SK-N-SH treated with all-trans-retinoic acid at 6 μM for 48 hours (cell line): ENCODE data around the gene SERPINB6.
A peak's percentile ranks its signal among the peaks of the same experiment; 100 is the strongest.
"Not testable (repeated sequence)": the region's sequence is repeated elsewhere in the genome, so short reads cannot be mapped to it uniquely, and the experiment has no call there.

ENCODE experiments used
- ATAC-seq: fragments of 200-7000 bp; cut with Tn5 transposase; 3 replicates; pipeline ENCODE4 v1.9.1; 2020; ENCODE audit warnings: mild to moderate bottlenecking, moderate library complexity
- BACH2 ChIP-seq: fragments of 250-450 bp; sonication (Bioruptor Pico); IDR thresholded peaks from 2 replicates; pipeline ENCODE4 v1.9.0; 2021; ENCODE audit warnings: mild to moderate bottlenecking, borderline replicate concordance
- CSDC2 ChIP-seq: fragments of 250-450 bp; sonication (Bioruptor Pico); IDR thresholded peaks from 2 replicates; pipeline ENCODE4 v1.5.0; 2020; ENCODE audit warnings: mild to moderate bottlenecking, moderate library complexity
- ESRRG ChIP-seq: fragments of 250-450 bp; sonication (Bioruptor Pico); IDR thresholded peaks from 2 replicates; pipeline ENCODE4 v1.6.1; 2021; ENCODE audit warnings: mild to moderate bottlenecking
- GLIS3 ChIP-seq: fragments of 250-450 bp; sonication (Bioruptor Pico); IDR thresholded peaks from 2 replicates; pipeline ENCODE4 v1.5.0; 2020; ENCODE audit warnings: mild to moderate bottlenecking, moderate library complexity
- ISL1 ChIP-seq: fragments of 250-450 bp; sonication (Bioruptor Pico); IDR thresholded peaks from 2 replicates; pipeline ENCODE4 v2.1.2; 2022; ENCODE audit warnings: mild to moderate bottlenecking, moderate library complexity
- OSR1 ChIP-seq: fragments of 250-450 bp; sonication (Bioruptor Pico); IDR thresholded peaks from 2 replicates; pipeline ENCODE4 v1.8.0; 2022; ENCODE audit warnings: moderate library complexity, mild to moderate bottlenecking, inconsistent platforms
- PPARA ChIP-seq: fragments of 250-450 bp; sonication (Bioruptor Pico); IDR thresholded peaks from 2 replicates; pipeline ENCODE4 v1.5.0; 2020; ENCODE audit warnings: mild to moderate bottlenecking, borderline replicate concordance
- RARB ChIP-seq: fragments of 250-450 bp; sonication (Bioruptor Pico); IDR thresholded peaks from 2 replicates; pipeline ENCODE4 v1.8.0; 2021; ENCODE audit warnings: mild to moderate bottlenecking, moderate library complexity
- SNAI2 ChIP-seq: fragments of 250-450 bp; sonication (Bioruptor Pico); IDR thresholded peaks from 2 replicates; pipeline ENCODE4 v1.5.0; 2020; ENCODE audit warnings: mild to moderate bottlenecking, moderate library complexity
- TCF4 ChIP-seq: fragments of 250-450 bp; sonication (Bioruptor Pico); IDR thresholded peaks from 2 replicates; pipeline ENCODE4 v1.8.0; 2021; ENCODE audit warnings: mild to moderate bottlenecking, moderate library complexity, borderline replicate concordance
- TOX ChIP-seq: fragments of 250-450 bp; sonication (Bioruptor Pico); IDR thresholded peaks from 2 replicates; pipeline ENCODE4 v1.8.0; 2021; ENCODE audit warnings: mild to moderate bottlenecking, moderate library complexity, borderline replicate concordance
- ZC3H10 ChIP-seq: fragments of 250-450 bp; sonication (Bioruptor Pico); IDR thresholded peaks from 2 replicates; pipeline ENCODE4 v1.5.1; 2021; ENCODE audit warnings: mild to moderate bottlenecking, moderate library complexity
- ZFP3 ChIP-seq: fragments of 250-450 bp; sonication (Bioruptor Pico); IDR thresholded peaks from 2 replicates; pipeline ENCODE4 v1.5.0; 2020; ENCODE audit warnings: mild to moderate bottlenecking, moderate library complexity
- ZFP30 ChIP-seq: fragments of 450-650 bp; formaldehyde crosslinking; IDR thresholded peaks from 2 replicates; pipeline ENCODE4 v1.5.0; 2022; ENCODE audit warnings: mild to moderate bottlenecking, moderate library complexity
- ZNF565 ChIP-seq: fragments of 450-650 bp; formaldehyde crosslinking; conservative IDR thresholded peaks from 2 replicates; pipeline ENCODE4 v1.5.0; 2020; ENCODE audit warnings: low read depth, mild to moderate bottlenecking, moderate library complexity
- ZNF70 ChIP-seq: fragments of 450-650 bp; formaldehyde crosslinking; IDR thresholded peaks from 2 replicates; pipeline ENCODE4 v1.5.0; 2020; ENCODE audit warnings: mild to moderate bottlenecking, moderate library complexity
- TF ChIP-seq, protein P1 (sequence below): fragments of 250-450 bp; sonication (Bioruptor Pico); IDR thresholded peaks from 2 replicates; pipeline ENCODE4 v1.5.1; 2021; ENCODE audit warnings: mild to moderate bottlenecking, moderate library complexity
- TF ChIP-seq, protein P2 (sequence below): fragments of 250-450 bp; sonication (Bioruptor Pico); IDR thresholded peaks from 2 replicates; pipeline ENCODE4 v1.5.1; 2020; ENCODE audit warnings: low read depth, mild to moderate bottlenecking, moderate library complexity
- TF ChIP-seq, protein P3 (sequence below): fragments of 250-450 bp; sonication (Bioruptor Pico); IDR thresholded peaks from 2 replicates; pipeline ENCODE4 v1.8.0; 2020; ENCODE audit warnings: mild to moderate bottlenecking, moderate library complexity, borderline replicate concordance
- TF ChIP-seq, protein P4 (sequence below): fragments of 250-450 bp; sonication (Bioruptor Pico); IDR thresholded peaks from 2 replicates; pipeline ENCODE4 v1.5.0; 2020; ENCODE audit warnings: mild to moderate bottlenecking, moderate library complexity
- TF ChIP-seq, protein P5 (sequence below): fragments of 250-450 bp; sonication (Bioruptor Pico); IDR thresholded peaks from 2 replicates; pipeline ENCODE4 v1.8.0; 2021; ENCODE audit warnings: low read depth, mild to moderate bottlenecking, moderate library complexity, borderline replicate concordance

The SERPINB6 gene

DNA sequence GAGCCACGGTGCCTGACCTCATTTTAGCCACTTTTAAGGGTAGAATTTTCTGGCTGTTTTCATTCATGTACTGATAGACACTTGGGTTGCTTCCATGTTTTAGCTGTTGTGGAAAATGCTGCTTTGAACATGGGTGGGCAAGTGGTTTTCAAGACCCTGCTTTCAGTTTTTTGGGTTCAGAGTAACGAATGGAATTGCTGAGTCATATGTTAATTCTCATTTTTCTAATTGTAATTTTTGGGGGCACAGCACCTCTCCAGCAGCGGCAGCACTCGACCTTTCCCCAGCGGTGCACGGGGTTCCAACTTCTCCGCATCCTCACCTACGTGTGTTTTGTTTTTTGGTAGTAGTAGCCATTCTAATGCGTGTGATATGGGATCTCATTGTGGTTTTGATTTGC lies 33.7 kb upstream of the SERPINB6 start (continued):
- TF ChIP-seq, protein P1, sequence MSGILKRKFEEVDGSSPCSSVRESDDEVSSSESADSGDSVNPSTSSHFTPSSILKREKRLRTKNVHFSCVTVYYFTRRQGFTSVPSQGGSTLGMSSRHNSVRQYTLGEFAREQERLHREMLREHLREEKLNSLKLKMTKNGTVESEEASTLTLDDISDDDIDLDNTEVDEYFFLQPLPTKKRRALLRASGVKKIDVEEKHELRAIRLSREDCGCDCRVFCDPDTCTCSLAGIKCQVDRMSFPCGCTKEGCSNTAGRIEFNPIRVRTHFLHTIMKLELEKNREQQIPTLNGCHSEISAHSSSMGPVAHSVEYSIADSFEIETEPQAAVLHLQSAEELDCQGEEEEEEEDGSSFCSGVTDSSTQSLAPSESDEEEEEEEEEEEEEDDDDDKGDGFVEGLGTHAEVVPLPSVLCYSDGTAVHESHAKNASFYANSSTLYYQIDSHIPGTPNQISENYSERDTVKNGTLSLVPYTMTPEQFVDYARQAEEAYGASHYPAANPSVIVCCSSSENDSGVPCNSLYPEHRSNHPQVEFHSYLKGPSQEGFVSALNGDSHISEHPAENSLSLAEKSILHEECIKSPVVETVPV (CRISPR knock-in tag) = no peak
- TF ChIP-seq TCF4 (no peak), ZNF565 (CRISPR knock-in tag) (no peak), GLIS3 (CRISPR knock-in tag) (no peak), ZC3H10 (CRISPR knock-in tag) (no peak), ESRRG (no peak), OSR1 (no peak), TOX (CRISPR knock-in tag) (no peak), ZNF70 (CRISPR knock-in tag) (no peak), CSDC2 (CRISPR knock-in tag) (no peak), BACH2 (CRISPR knock-in tag) (no peak)

DNA sequence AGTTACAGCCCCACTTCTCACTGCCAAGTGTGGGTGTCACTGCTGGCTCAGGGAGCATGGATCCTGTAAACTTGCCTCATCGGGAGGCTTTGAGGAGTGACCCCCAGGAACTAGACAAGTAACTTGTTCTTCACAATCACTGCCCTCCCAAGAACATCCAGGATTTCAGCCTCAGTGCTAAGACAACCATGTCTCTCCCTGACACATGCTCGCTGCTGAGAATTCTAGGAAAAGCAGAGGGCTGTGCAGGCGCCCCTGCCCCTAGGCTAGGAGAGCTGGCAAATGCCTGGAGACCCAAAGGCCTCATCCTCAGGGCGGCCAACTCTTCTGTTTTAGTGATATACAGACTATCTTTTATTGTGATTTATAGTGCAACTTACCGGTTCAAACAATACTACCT lies 31.9 kb upstream of the SERPINB6 start:
- ATAC-seq = not testable (repeated sequence)

DNA sequence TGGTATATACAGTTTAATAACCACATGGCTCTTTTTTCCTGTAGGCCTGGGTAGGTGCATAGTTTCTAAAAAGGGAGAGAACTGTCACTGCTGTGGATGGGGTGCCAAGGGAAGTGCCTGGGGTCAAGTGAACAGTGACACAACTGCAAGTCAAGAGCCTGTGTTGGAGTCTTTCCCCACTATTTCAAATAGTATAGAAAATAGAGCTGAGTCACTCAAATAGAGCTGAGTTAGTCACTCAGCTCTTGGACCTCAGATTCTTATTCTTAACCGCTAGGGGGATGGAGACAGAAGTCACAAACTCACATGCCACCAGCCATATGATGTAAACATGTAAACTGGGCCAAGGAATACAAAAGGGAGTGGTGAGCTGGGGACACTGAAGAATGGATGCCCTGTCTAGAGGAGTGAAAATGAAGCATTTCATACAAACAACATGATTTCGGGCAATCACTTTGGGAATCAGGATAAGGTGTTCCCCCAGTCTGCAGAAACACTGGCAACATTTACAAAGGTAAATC lies 30.5 kb upstream of the SERPINB6 start:
- ATAC-seq = no peak
- no peak for TF ChIP-seq GLIS3 (CRISPR knock-in tag)
- peak; percentile 91; the same call in 1 of the 2 replicates for TF ChIP-seq BACH2 (CRISPR knock-in tag)
- TF ChIP-seq, protein P2, sequence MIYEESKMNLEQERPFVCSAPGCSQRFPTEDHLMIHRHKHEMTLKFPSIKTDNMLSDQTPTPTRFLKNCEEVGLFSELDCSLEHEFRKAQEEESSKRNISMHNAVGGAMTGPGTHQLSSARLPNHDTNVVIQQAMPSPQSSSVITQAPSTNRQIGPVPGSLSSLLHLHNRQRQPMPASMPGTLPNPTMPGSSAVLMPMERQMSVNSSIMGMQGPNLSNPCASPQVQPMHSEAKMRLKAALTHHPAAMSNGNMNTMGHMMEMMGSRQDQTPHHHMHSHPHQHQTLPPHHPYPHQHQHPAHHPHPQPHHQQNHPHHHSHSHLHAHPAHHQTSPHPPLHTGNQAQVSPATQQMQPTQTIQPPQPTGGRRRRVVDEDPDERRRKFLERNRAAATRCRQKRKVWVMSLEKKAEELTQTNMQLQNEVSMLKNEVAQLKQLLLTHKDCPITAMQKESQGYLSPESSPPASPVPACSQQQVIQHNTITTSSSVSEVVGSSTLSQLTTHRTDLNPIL (CRISPR knock-in tag) = no peak

DNA sequence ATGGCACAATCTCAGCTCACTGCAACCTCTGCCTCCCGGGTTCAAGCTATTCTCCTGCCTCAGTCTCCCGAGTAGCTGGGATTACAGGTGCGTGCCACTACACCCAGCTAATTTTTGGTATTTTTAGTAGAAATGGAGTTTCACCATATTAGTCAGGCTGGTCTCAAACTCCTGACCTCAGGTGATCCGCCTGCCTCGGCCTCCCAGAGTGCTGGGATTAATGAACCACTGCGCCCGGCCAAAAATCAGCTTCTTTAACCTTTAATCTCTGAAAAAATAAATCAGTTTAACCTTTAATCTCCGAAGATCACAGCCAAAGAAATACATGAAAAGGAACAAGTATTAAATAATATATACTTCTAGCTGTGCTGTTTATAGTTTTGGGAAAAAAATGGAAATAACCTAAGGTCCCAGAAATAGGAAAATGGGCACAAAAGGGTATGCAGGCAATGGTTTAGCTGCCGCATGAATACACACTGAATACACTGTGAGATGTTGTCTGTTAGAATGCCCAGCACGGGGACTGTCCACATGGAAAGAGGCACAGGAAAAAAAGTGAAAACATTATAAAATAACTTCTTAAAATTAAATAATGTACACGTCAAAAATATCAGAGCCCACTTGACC lies 29.9 kb upstream of the SERPINB6 start:
- no peak for TF ChIP-seq PPARA
- no peak for TF ChIP-seq SNAI2 (CRISPR knock-in tag)
- TF ChIP-seq, protein P3, sequence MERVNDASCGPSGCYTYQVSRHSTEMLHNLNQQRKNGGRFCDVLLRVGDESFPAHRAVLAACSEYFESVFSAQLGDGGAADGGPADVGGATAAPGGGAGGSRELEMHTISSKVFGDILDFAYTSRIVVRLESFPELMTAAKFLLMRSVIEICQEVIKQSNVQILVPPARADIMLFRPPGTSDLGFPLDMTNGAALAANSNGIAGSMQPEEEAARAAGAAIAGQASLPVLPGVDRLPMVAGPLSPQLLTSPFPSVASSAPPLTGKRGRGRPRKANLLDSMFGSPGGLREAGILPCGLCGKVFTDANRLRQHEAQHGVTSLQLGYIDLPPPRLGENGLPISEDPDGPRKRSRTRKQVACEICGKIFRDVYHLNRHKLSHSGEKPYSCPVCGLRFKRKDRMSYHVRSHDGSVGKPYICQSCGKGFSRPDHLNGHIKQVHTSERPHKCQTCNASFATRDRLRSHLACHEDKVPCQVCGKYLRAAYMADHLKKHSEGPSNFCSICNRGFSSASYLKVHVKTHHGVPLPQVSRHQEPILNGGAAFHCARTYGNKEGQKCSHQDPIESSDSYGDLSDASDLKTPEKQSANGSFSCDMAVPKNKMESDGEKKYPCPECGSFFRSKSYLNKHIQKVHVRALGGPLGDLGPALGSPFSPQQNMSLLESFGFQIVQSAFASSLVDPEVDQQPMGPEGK (CRISPR knock-in tag) = no peak
- no peak for TF ChIP-seq ISL1 (CRISPR knock-in tag)
- TF ChIP-seq ZNF70 (CRISPR knock-in tag) = no peak
- no peak for ATAC-seq

DNA sequence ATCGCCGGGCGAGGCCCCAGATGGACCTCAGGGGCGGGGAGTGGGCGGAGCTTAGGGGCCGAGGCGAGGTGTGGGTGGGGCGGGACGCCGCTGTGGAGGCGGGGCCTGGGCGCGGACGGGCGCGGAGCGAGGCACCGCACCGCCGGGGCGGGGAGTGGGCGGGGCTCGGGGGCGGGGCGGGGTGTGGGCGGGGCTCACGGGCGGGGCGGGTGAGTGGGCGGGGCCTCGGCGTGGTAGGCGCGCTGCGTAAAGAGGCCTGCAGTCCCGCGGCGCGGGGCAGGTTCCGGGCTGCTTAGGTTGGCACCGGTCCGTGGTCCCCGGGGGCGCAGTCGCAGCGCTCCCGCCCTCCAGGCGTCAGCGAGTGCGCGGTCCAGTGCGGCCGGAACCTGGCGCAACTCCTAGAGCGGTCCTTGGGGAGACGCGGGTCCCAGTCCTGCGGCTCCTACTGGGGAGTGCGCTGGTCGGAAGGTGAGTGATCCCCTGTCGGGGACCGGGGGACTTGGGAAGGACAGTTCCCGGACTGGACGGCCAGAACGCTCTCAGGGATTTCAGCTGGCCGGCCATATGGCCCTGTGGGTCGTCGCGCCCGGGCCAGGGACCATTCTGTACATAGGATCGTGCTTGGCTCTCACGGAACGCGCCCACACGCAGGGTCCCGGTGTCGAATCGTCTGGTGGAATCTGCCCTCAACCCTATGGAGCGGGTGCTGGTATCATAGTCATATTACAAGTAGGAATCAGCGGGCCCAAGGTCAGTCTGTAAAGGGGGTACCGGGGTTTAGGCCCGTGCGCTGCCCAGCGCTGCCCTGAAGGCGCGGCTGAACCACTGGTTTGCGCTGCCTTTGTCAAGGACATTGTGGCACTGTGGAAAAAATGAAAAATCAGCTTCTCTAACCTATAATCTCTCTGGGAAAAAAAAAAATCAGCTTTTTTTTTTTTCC lies 28.5 kb upstream of the SERPINB6 start, which contains the start of gene NQO2:
Gene NQO2 (plus strand): TSS at position 277 of the 940 bp plus-strand sequence. CDS start 6,659 bp downstream, outside the sequence.
- TF ChIP-seq RARB (CRISPR knock-in tag) (no peak), ZFP3 (0 out of 2 replicates have a peak, but pooled peaks have one; percentile 28), OSR1 (no peak), ZFP30 (CRISPR knock-in tag) (no peak), ZNF565 (CRISPR knock-in tag) (no peak)
- TF ChIP-seq, protein P1 (CRISPR knock-in tag) = no peak
- TF ChIP-seq, protein P4, sequence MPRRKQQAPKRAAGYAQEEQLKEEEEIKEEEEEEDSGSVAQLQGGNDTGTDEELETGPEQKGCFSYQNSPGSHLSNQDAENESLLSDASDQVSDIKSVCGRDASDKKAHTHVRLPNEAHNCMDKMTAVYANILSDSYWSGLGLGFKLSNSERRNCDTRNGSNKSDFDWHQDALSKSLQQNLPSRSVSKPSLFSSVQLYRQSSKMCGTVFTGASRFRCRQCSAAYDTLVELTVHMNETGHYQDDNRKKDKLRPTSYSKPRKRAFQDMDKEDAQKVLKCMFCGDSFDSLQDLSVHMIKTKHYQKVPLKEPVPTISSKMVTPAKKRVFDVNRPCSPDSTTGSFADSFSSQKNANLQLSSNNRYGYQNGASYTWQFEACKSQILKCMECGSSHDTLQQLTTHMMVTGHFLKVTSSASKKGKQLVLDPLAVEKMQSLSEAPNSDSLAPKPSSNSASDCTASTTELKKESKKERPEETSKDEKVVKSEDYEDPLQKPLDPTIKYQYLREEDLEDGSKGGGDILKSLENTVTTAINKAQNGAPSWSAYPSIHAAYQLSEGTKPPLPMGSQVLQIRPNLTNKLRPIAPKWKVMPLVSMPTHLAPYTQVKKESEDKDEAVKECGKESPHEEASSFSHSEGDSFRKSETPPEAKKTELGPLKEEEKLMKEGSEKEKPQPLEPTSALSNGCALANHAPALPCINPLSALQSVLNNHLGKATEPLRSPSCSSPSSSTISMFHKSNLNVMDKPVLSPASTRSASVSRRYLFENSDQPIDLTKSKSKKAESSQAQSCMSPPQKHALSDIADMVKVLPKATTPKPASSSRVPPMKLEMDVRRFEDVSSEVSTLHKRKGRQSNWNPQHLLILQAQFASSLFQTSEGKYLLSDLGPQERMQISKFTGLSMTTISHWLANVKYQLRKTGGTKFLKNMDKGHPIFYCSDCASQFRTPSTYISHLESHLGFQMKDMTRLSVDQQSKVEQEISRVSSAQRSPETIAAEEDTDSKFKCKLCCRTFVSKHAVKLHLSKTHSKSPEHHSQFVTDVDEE (CRISPR knock-in tag) = 0 out of 2 replicates have a peak, but pooled peaks have one; percentile 26
- TF ChIP-seq, protein P5, sequence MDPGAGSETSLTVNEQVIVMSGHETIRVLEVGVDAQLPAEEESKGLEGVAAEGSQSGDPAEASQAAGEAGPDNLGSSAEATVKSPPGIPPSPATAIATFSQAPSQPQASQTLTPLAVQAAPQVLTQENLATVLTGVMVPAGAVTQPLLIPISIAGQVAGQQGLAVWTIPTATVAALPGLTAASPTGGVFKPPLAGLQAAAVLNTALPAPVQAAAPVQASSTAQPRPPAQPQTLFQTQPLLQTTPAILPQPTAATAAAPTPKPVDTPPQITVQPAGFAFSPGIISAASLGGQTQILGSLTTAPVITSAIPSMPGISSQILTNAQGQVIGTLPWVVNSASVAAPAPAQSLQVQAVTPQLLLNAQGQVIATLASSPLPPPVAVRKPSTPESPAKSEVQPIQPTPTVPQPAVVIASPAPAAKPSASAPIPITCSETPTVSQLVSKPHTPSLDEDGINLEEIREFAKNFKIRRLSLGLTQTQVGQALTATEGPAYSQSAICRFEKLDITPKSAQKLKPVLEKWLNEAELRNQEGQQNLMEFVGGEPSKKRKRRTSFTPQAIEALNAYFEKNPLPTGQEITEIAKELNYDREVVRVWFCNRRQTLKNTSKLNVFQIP (CRISPR knock-in tag) = no peak
- peak; percentile 86 for ATAC-seq
